ENCODE data around the gene OR12D1.

OR12D1 gene

GRCh38 chr6:29414588-29414987 lies at the start of gene OR12D1:
TSS of gene OR12D1 (plus strand) at chr6:29414928.
- TF ChIP-seq CTCF (IDR thresholded peaks at IDR 0.05; ENCODE audit: low read depth, low read length, missing control alignments): no peak
- DNase-seq (ENCODE audit: low read depth): no peak
- in situ Hi-C loops (cut with HindIII; ENCODE audit: low sequenced_read_pairs): no loop called here
- no peak within 1 kb of the TSS for H3K4me3 ChIP-seq (ENCODE audit: low read depth, low read length)

- no peak within 1 kb of the TSS for H3K4me3 ChIP-seq (ENCODE audit: low read depth, low read length)
- in situ Hi-C loops (cut with HindIII; ENCODE audit: low sequenced_read_pairs): no loop called here
- no peak for TF ChIP-seq CTCF (IDR thresholded peaks at IDR 0.05; ENCODE audit: low read depth, low read length, missing control alignments)
- DNase-seq (ENCODE audit: low read depth): no peak
Observed at GRCh38 chr6:29368765-29369164, 46.0 kb upstream of the OR12D1 start, which contains the start of gene OR5V1. TSS of gene OR5V1 (minus strand) at chr6:29368865. CDS start at chr6:29356195, 12,670 bp downstream.

- in situ Hi-C loops (cut with HindIII; ENCODE audit: low sequenced_read_pairs): no loop called here
- no peak for TF ChIP-seq CTCF (IDR thresholded peaks at IDR 0.05; ENCODE audit: low read depth, low read length, missing control alignments)
- DNase-seq (ENCODE audit: low read depth): no peak
- no peak within 1 kb of the TSS for H3K4me3 ChIP-seq (ENCODE audit: low read depth, low read length)
Observed at GRCh38 chr6:29375191-29375590, 39.5 kb upstream of the OR12D1 start, which contains the start of gene OR12D3. TSS of gene OR12D3 (minus strand) at chr6:29375291. CDS start at chr6:29375287, 4 bp downstream.

- DNase-seq (ENCODE audit: low read depth): no peak
- no peak for TF ChIP-seq CTCF (IDR thresholded peaks at IDR 0.05; ENCODE audit: low read depth, low read length, missing control alignments)
- H3K4me3 ChIP-seq (ENCODE audit: low read depth, low read length): no peak overlapping the region
- in situ Hi-C loops (cut with HindIII; ENCODE audit: low sequenced_read_pairs): no loop called here
Observed at GRCh38 chr6:29376003-29376402, 38.7 kb upstream of the OR12D1 start.

- DNase-seq (ENCODE audit: low read depth): no peak
- H3K4me3 ChIP-seq (ENCODE audit: low read depth, low read length): no peak overlapping the region
- in situ Hi-C loops (cut with HindIII; ENCODE audit: low sequenced_read_pairs): no loop called here
- TF ChIP-seq CTCF (IDR thresholded peaks at IDR 0.05; ENCODE audit: low read depth, low read length, missing control alignments): no peak
Observed at GRCh38 chr6:29388533-29388932, 26.2 kb upstream of the OR12D1 start.

GRCh38 chr6:29395331-29395730 lies 19.4 kb upstream of the OR12D1 start, which contains the start of gene OR12D2:
TSS of gene OR12D2 (plus strand) at chr6:29395631. CDS start at chr6:29396700, 1,069 bp downstream.
- in situ Hi-C loops (cut with HindIII; ENCODE audit: low sequenced_read_pairs): no loop called here
- no peak within 1 kb of the TSS for H3K4me3 ChIP-seq (ENCODE audit: low read depth, low read length)
- no peak for TF ChIP-seq CTCF (IDR thresholded peaks at IDR 0.05; ENCODE audit: low read depth, low read length, missing control alignments)
- no peak for DNase-seq (ENCODE audit: low read depth)

All from astrocyte of the cerebellum (primary cell).